Stomach (tissue), 4 donors: Measurements from ENCODE around the gene ELN.

ENCODE experiments used
- CTCF ChIP-seq, 7 experiments: fragments of 450-650 bp in 4 of 7; fragments of 200-600 bp in 3 of 7; sonication (generic) in 3 of 7; IDR thresholded peaks; one replicate each; pipeline ENCODE4 v1.5.1; 2016 to 2019; ENCODE audit warnings: antibody characterized with exemption in 7 of 7, control low read depth in 2 of 7, mild to moderate bottlenecking in 1 of 7
- EP300 ChIP-seq: sonication (generic); formaldehyde crosslinking; IDR thresholded peaks from one replicate; pipeline ENCODE4 v1.6.1; 2017; ENCODE audit warnings: antibody characterized with exemption
- POLR2A ChIP-seq, 4 donors: fragments of 450-650 bp; IDR thresholded peaks; one replicate each; pipeline ENCODE4 v1.6.1; 2016; ENCODE audit warnings: antibody characterized with exemption in 4 of 4, control low read depth in 2 of 4, mild to moderate bottlenecking in 1 of 4, moderate library complexity in 1 of 4
- POLR2AphosphoS5 ChIP-seq, 3 donors: sonication (generic); formaldehyde crosslinking; IDR thresholded peaks; one replicate each; pipeline ENCODE4 v1.6.1; 2016; ENCODE audit warnings: antibody characterized with exemption in 3 of 3

DNA sequence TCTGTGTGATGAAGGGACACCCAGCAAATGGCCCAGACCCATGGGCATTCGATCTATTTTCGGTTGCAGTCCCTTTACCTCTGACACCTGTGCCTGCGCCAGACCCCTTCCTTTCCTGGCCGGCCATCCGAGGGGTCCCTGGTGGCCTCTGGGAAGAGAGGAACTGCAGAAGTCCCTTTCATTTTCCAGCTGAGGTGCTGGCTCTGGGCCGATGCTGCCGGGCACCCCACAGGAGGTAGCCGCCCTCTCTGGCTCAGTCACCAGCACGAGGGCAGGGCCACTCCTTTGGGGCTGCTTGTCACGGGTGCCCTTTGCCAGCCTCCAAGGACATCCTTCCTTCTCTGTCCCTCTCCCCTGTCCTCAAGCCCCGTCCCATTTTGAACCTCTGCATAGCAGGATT is 4.2 kb upstream of the ELN start:
- TF ChIP-seq CTCF (IDR thresholded peaks at IDR 0.05) (no peak), POLR2A (IDR thresholded peaks at IDR 0.05) (no peak), EP300 (no peak), POLR2AphosphoS5 (IDR thresholded peaks at IDR 0.05) (no peak)
